Measurements from ENCODE around the gene PLCB3. TPM values are rescaled to one million over a fixed set of nuclear protein-coding genes. Genes with fewer than 3 reads are reported as not detected.
A peak's percentile ranks its signal among the peaks of the same experiment; 100 is the strongest.

Gene PLCB3
- total RNA-seq, 1 donor from 2014 or later = 20.8 TPM

GRCh38 chr11:64241241-64241490 is 10.2 kb upstream of the PLCB3 start:
- DNase-seq (ENCODE audit: low read depth) (no peak), FAIRE-seq (no peak)
- H3K4me3 ChIP-seq (ENCODE audit: low read depth, low read length) = peak overlapping the region; percentile 90
- no peaks in the 10 kb centered on the region for H3K27me3 ChIP-seq (ENCODE audit: control insufficient read depth, insufficient read depth, low read length)
- H3K36me3 ChIP-seq (ENCODE audit: control insufficient read depth, insufficient read depth, low read length) = peaks cover 13% of the 10 kb centered on the region
- TF ChIP-seq CTCF (IDR thresholded peaks at IDR 0.05; ENCODE audit: insufficient read depth, low read length, severe bottlenecking) = no peak

DNA sequence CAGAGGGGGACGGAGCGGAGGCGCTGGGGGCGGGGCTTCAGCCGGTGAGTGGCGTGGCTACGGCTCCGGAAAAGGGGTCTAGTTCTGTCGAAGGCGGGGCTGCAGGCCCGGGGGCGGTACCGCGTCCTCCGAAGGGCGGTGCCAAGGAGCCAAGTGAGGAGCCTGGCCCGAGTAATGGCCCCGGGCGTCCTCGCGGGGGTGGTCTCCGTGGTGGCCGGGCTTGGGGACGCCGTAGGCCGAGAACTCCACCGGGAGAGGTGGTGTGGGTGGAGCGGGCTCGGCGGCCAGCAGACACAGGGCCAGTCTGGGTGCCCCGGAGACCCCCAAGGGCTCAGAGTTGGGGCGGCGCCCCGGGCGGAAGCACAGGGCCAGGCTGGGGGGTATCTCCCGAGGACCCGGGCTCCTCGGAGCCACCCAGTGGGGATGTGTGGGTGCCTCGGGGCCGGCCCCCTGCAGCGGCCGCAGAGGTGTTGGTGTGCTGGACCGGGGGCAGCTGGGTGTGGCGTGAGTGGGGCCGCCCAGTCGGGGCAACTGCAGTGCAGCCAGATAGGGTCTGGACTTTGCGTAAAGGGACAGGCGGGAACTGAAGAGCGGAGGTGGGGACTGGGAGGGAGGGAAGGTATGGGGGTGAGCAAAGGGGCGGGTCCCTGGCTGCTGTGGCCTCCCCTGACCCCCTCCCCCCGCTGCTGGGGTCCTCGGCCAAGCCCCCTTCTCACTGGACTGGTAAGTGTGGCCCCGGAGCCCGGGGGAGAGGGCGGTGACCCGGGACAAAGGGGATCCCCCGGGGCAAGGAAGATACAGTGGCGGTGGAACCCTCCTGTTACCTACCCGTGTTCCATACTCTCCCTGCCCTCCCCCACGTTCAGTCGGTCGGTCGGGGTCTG is 9.6 kb upstream of the PLCB3 start:
- H3K4me3 ChIP-seq (ENCODE audit: low read depth, low read length) = peak overlapping the region; percentile 90
- peaks cover 13% of the 10 kb centered on the region for H3K36me3 ChIP-seq (ENCODE audit: control insufficient read depth, insufficient read depth, low read length)
- no peaks in the 10 kb centered on the region for H3K27me3 ChIP-seq (ENCODE audit: control insufficient read depth, insufficient read depth, low read length)
- no peak for TF ChIP-seq CTCF (IDR thresholded peaks at IDR 0.05; ENCODE audit: insufficient read depth, low read length, severe bottlenecking)
- DNase-seq (ENCODE audit: low read depth) = peak; percentile 94
- no peak for FAIRE-seq

DNA sequence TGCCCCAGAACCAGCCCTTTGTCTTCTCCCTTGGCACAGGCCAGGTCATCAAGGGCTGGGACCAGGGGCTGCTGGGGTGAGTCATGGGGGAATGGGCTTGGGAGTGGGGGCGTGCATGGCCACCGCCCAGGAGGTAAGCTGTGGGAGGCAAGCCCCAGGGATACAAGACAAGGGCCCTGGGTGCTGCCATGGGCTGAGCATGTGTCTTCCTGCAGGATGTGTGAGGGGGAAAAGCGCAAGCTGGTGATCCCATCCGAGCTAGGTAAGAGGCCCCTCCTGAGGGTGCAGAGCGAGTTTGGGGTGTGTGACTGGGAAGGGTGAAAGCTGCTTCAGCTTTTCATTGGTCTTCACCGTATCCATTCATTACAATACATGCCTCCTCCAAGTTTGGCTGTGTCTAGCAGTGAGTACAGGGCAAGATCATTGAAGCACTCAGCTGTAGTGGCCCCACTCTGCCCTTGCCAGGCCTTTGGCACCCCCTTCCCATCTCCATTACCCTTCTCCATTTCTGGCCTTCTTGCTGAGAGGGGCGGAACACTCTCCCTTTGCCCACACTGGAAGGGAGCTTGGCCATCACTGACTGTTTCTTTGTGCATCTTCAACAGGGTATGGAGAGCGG is 8.0 kb upstream of the PLCB3 start:
- DNase-seq (ENCODE audit: low read depth) (no peak), FAIRE-seq (no peak)
- Histone ChIP-seq H3K4me3 (ENCODE audit: low read depth, low read length) (no peak overlapping the region), H3K36me3 (ENCODE audit: control insufficient read depth, insufficient read depth, low read length) (peaks cover 12% of the 10 kb centered on the region), H3K27me3 (ENCODE audit: control insufficient read depth, insufficient read depth, low read length) (no peaks in the 10 kb centered on the region)
- TF ChIP-seq CTCF (IDR thresholded peaks at IDR 0.05; ENCODE audit: insufficient read depth, low read length, severe bottlenecking) = no peak

- no peak for TF ChIP-seq CTCF (IDR thresholded peaks at IDR 0.05; ENCODE audit: insufficient read depth, low read length, severe bottlenecking)
These were observed 7.2 kb upstream of the PLCB3 start for GRCh38 chr11:64244107-64244506.

DNA sequence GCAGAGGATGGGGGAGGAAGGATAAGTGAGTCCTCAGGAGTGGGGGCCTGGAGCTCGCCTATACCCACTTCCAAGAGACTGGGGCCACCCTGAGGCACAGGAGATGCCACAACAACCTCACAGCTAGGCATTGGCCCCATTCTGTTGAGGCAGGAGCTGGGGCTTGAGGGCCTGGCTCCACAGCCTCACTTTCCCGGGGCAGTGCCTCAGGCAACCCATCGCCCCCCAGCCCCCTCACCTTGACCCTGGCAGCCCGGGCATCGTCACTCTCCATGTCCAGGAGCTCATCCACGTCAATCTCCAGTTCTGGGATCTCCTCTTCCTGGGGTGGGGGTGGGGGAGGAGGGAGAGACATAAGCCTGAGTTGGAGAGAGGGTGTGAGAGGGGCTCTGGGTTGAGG is 6.4 kb upstream of the PLCB3 start:
- FAIRE-seq = no peak
- no peaks in the 10 kb centered on the region for H3K27me3 ChIP-seq (ENCODE audit: control insufficient read depth, insufficient read depth, low read length)
- no peak for TF ChIP-seq CTCF (IDR thresholded peaks at IDR 0.05; ENCODE audit: insufficient read depth, low read length, severe bottlenecking)
- no peak for DNase-seq (ENCODE audit: low read depth)
- H3K4me3 ChIP-seq (ENCODE audit: low read depth, low read length) = peak overlapping the region; percentile 99
- peaks cover 11% of the 10 kb centered on the region for H3K36me3 ChIP-seq (ENCODE audit: control insufficient read depth, insufficient read depth, low read length)

More at GRCh38 chr11:64244107-64244506, 7.2 kb upstream of the PLCB3 start:
- Histone ChIP-seq H3K27me3 (ENCODE audit: control insufficient read depth, insufficient read depth, low read length) (no peaks in the 10 kb centered on the region), H3K36me3 (ENCODE audit: control insufficient read depth, insufficient read depth, low read length) (peaks cover 11% of the 10 kb centered on the region), H3K4me3 (ENCODE audit: low read depth, low read length) (no peak overlapping the region)
- FAIRE-seq (no peak), DNase-seq (ENCODE audit: low read depth) (no peak)

Data from bronchial epithelial cell (primary cell).